KMS-11 (cell line): Measurements from ENCODE around the gene ZKSCAN1.
"Not testable (repeated sequence)": the region's sequence is repeated elsewhere in the genome, so short reads cannot be mapped to it uniquely, and the experiment has no call there.

ENCODE experiments used
- H2AFZ ChIP-seq: fragments of 200-600 bp; sonication (generic); 2 replicates; pipeline ENCODE4 v1.6.1; 2016; ENCODE audit warnings: antibody characterized with exemption, mixed run types, low read depth
- H3K27ac ChIP-seq: fragments of 200-600 bp; sonication (generic); 2 replicates; pipeline ENCODE4 v1.6.1; 2016; ENCODE audit warnings: mild to moderate bottlenecking, mixed run types
- H3K27me3 ChIP-seq: fragments of 200-600 bp; sonication (generic); 2 replicates; pipeline ENCODE4 v1.6.1; 2017; ENCODE audit warnings: mild to moderate bottlenecking, low read depth, mixed run types, moderate library complexity; ENCODE audit not compliant: insufficient read depth
- H3K36me3 ChIP-seq: fragments of 200-600 bp; sonication (generic); 2 replicates; pipeline ENCODE4 v1.6.1; 2017; ENCODE audit warnings: mild to moderate bottlenecking, mixed run types; ENCODE audit not compliant: insufficient read depth
- H3K4me1 ChIP-seq: fragments of 200-600 bp; sonication (generic); 2 replicates; pipeline ENCODE4 v1.6.1; 2016; ENCODE audit warnings: mild to moderate bottlenecking, low read depth, mixed run types; ENCODE audit not compliant: poor library complexity, severe bottlenecking
- H3K4me2 ChIP-seq: fragments of 200-600 bp; sonication (generic); 2 replicates; pipeline ENCODE4 v1.7.0; 2016; ENCODE audit warnings: mild to moderate bottlenecking, mixed run types
- H3K4me3 ChIP-seq: fragments of 200-600 bp; sonication (generic); IDR thresholded peaks from 2 replicates; pipeline ENCODE4 v1.6.1; 2017; ENCODE audit warnings: low read depth, low read length, mixed read lengths; ENCODE audit not compliant: insufficient read depth
- H3K79me2 ChIP-seq: fragments of 200-600 bp; sonication (generic); 2 replicates; pipeline ENCODE4 v1.6.1; 2016; ENCODE audit warnings: low read depth, mixed run types; ENCODE audit not compliant: insufficient read depth
- H3K9ac ChIP-seq: fragments of 200-600 bp; sonication (generic); 2 replicates; pipeline ENCODE4 v1.6.1; 2016; ENCODE audit warnings: mild to moderate bottlenecking, mixed run types
- H4K20me1 ChIP-seq: fragments of 200-600 bp; sonication (generic); 2 replicates; pipeline ENCODE4 v1.6.1; 2016; ENCODE audit warnings: mild to moderate bottlenecking, mixed run types; ENCODE audit not compliant: insufficient read depth
- TF ChIP-seq, protein P1 (sequence below): fragments of 200-600 bp; sonication (generic); conservative IDR thresholded peaks from 2 replicates; pipeline ENCODE4 v1.6.1; 2017; ENCODE audit warnings: low read depth, mild to moderate bottlenecking, antibody characterized with exemption, low read length, moderate library complexity, mixed read lengths

Gene ZKSCAN1

DNA sequence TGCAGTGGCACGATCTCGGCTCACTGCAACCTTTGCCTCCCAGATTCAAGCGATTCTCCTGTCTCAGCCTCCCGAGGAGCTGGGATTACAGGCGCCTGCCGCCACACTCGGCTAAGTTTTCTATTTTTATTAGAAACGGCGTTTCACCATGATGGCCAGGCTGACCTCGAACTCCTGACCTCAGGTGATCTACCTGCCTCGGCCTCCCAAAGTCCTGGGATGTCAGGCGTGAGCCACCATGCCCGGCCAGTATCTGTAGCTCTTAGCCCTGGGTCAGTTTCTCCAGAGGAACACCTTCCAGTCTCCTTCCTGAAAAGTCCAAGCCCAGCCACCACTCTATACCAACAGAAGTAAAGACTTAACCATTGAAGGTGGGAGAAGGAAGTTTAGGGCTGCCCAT is 15.2 kb upstream of the ZKSCAN1 start:
- TF ChIP-seq, protein P1, sequence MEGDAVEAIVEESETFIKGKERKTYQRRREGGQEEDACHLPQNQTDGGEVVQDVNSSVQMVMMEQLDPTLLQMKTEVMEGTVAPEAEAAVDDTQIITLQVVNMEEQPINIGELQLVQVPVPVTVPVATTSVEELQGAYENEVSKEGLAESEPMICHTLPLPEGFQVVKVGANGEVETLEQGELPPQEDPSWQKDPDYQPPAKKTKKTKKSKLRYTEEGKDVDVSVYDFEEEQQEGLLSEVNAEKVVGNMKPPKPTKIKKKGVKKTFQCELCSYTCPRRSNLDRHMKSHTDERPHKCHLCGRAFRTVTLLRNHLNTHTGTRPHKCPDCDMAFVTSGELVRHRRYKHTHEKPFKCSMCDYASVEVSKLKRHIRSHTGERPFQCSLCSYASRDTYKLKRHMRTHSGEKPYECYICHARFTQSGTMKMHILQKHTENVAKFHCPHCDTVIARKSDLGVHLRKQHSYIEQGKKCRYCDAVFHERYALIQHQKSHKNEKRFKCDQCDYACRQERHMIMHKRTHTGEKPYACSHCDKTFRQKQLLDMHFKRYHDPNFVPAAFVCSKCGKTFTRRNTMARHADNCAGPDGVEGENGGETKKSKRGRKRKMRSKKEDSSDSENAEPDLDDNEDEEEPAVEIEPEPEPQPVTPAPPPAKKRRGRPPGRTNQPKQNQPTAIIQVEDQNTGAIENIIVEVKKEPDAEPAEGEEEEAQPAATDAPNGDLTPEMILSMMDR, result no peak
- no peaks in the 10 kb centered on the region for H3K4me1 ChIP-seq
- H3K27me3 ChIP-seq, result no peaks in the 10 kb centered on the region; the same call in 1 of the 2 replicates
- no peaks in the 10 kb centered on the region for H3K79me2 ChIP-seq
- no peak overlapping the region for H3K4me3 ChIP-seq
- no peaks in the 10 kb centered on the region for H3K36me3 ChIP-seq
- no peak overlapping the region for H3K27ac ChIP-seq
- H3K4me2 ChIP-seq, result no peak overlapping the region
- no peak overlapping the region; the same call in 1 of the 2 replicates for H2AFZ ChIP-seq
- H4K20me1 ChIP-seq, result no peaks in the 10 kb centered on the region
- H3K9ac ChIP-seq, result no peak overlapping the region

DNA sequence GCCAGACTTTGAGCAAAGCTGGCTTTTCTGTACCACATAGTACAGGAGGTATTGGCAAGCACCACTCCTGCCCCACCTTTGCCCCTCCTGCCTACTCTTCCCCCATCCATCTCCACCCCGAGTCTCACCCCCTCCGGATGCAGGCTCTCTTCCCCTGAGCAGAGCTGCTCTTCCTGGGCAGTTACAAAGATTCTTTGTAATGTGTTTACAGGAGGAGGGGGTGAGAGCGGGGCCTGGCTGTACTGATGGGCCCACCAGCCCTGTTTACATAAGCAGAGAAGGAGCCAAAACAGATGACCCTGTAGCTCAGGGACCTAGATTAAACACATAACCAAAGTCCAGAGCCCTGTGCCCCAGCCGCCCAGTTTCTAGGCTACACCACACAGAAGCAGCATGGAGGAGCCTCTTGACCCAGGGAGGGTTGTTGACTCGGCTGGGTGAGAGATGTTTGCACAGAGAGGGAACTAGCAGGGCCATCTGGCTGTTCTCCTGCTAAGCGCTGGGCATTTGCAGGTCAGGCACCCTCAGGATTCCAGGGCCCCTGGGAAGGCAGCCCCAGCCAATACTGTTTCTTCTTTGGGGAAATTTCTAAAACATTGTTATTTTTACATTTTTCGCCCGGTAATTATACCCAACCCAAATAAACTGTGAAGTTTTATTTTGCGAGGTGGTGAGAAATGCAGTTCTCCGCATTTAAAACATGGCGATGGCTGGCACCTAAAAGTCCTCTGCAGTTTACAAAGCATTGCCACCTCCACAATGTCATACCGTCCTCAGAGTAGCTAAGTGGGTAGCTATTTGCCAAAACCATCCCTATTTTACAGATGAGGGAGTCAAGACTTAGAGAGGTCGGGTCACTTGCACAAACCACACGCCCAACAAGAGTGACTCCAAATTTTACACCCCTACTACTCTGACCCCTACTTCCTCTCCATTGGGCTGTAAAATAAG is 11.4 kb upstream of the ZKSCAN1 start:
- TF ChIP-seq, protein P1, result no peak
- Histone ChIP-seq H4K20me1 (no peaks in the 10 kb centered on the region), H3K27ac (no peak overlapping the region), H3K4me2 (no peak overlapping the region), H3K4me1 (no peaks in the 10 kb centered on the region), H2AFZ (no peak overlapping the region), H3K36me3 (no peaks in the 10 kb centered on the region), H3K27me3 (no peaks in the 10 kb centered on the region; the same call in 1 of the 2 replicates), H3K9ac (no peak overlapping the region), H3K79me2 (no peaks in the 10 kb centered on the region), H3K4me3 (no peak overlapping the region)

DNA sequence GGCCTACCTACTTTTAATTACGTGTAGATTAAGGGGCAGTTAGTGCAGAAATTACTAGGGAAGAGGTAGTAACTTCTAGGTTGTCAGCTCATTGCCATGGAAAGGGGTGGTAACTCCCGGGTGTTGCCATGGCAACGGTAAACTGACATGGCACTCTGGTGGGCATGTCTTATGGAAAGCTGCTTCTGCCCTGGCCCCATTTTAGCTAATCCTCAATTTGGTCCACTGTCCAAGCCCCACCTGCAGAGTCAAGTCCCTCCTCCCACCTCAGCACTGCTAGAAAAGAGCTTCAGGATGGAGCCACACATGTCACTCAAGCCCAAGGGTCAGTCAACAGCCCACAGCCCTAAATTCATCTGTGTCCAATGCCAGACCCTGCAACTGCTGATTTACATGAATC is 7.5 kb upstream of the ZKSCAN1 start:
- Histone ChIP-seq H3K27me3 (no peaks in the 10 kb centered on the region), H4K20me1 (no peaks in the 10 kb centered on the region), H3K4me1 (no peaks in the 10 kb centered on the region), H3K27ac (no peak overlapping the region), H3K36me3 (no peaks in the 10 kb centered on the region), H2AFZ (no peak overlapping the region), H3K79me2 (no peaks in the 10 kb centered on the region), H3K4me3 (no peak overlapping the region), H3K9ac (no peak overlapping the region), H3K4me2 (no peak overlapping the region)
- TF ChIP-seq, protein P1, result no peak

DNA sequence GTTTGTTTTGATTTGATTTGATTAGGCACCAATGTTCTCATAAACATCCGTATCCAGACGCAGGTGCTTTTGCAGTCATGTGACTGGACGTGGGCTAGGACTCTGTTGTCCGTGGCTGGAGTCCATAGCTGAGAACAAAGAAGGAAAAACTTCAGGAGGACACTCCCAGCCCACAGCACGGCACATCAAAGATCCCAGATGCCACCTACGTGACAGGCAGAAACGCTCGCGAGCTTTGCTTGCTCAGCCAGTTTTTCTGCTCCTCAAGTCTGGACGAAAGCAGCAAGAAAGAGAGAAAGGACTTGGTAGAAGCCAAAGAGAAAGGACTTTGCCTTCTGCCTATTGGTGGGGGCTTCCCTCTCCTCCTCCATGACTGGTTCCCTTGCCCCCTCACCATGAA is 6.9 kb upstream of the ZKSCAN1 start:
- no peak overlapping the region for H2AFZ ChIP-seq
- TF ChIP-seq, protein P1, result no peak

DNA sequence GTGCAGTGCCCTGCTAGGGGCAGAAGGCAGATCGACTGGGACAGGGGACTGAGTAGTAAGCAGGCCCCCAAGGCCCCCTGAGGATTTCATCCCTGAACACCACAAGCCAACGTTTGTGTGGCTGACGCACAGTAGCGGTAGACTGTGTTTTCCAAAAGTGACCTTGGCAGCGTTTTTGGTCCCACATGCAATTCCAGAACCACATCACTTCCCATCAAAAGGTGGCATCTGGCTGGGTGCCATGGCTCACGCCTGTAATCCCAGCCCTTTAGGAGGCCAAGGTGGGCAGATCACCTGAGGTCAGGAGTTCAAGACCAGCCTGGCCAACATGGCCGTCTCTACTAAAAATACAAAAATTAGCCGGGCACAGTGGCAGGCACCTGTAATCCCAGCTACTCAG is 5.4 kb upstream of the ZKSCAN1 start:
- not testable (repeated sequence) for H3K9ac ChIP-seq, H3K4me3 ChIP-seq, H3K36me3 ChIP-seq, H4K20me1 ChIP-seq, H3K79me2 ChIP-seq, H2AFZ ChIP-seq, H3K4me1 ChIP-seq, H3K27ac ChIP-seq, H3K4me2 ChIP-seq, H3K27me3 ChIP-seq

More for the DNA sequence above, 6.9 kb upstream of the ZKSCAN1 start:
- Histone ChIP-seq H4K20me1 (no peaks in the 10 kb centered on the region), H3K9ac (no peak overlapping the region), H3K4me3 (no peak overlapping the region), H3K27ac (no peak overlapping the region), H3K36me3 (no peaks in the 10 kb centered on the region), H3K27me3 (no peaks in the 10 kb centered on the region), H3K79me2 (no peaks in the 10 kb centered on the region), H3K4me2 (no peak overlapping the region), H3K4me1 (no peaks in the 10 kb centered on the region)
